Lower leg skin (tissue), 4 donors: ENCODE measurements around the gene SARNP. TPM values are rescaled to one million over a fixed set of nuclear protein-coding genes. Genes with fewer than 3 reads are reported as not detected.

Source experiments
- DNase-seq, 2 donors: peaks; one replicate each; pipeline ENCODE4 v3.0.0-alpha.2; 2019; ENCODE audit warnings: low spot score in 2 of 2
- H3K4me3 ChIP-seq: fragments of 200-600 bp; sonication (generic); 2 replicates; pipeline ENCODE4 v1.5.1; 2017; ENCODE audit warnings: mild to moderate bottlenecking, low read depth; ENCODE audit not compliant: poor library complexity, severe bottlenecking
- CTCF ChIP-seq, 3 donors: fragments of 450-650 bp; IDR thresholded peaks; one replicate each; pipeline ENCODE4 v1.5.1; 2016; ENCODE audit warnings: antibody characterized with exemption in 3 of 3, mild to moderate bottlenecking in 3 of 3, moderate library complexity in 2 of 3
- POLR2A ChIP-seq, 2 donors: fragments of 450-650 bp; IDR thresholded peaks; one replicate each; pipeline ENCODE4 v1.6.1; 2016 to 2017; ENCODE audit warnings: antibody characterized with exemption in 2 of 2, mild to moderate bottlenecking in 1 of 2, moderate library complexity in 1 of 2
- WGBS, 2 donors: methylation state at CpG; one replicate each; pipeline ENCODE4 v1.1.5; 2018; 5-methylcytosine and 5-hydroxymethylcytosine counted together
- intact Hi-C: fragments of 100-400 bp; cut with DNase I; formaldehyde crosslinking; loops from one replicate; pipeline ENCODE4 v1.15.0; 2023; ENCODE audit warnings: low total_unique reads
- total RNA-seq, 4 donors: library from RNA; depleted of rRNA; stranded (reverse); fragments of >200 nt; gene quantifications; one replicate each; pipeline ENCODE4 v1.1.0, GENCODE V29; 2016

SARNP gene
- total RNA-seq, 4 donors from 2014 or later, result 36.8 to 62.1 (median 59.6) TPM

- 0 to 1% methylated on average over 31 to 38 of the region's 39 CpGs for WGBS, 2 donors
- intact Hi-C loops, result no loop called here
- peak within 1 kb of the TSS; percentile 32 for H3K4me3 ChIP-seq
- TF ChIP-seq CTCF (IDR thresholded peaks at IDR 0.05) (no peak), POLR2A (IDR thresholded peaks at IDR 0.05) (no peak)
- peak in 1 of 2 donors; percentile 94 for DNase-seq
These were observed 109.5 kb downstream of the SARNP start, which contains the start of gene ITGA7 for GRCh38 chr12:55707841-55708694. TSS of gene ITGA7 (minus strand) at chr12:55707904. CDS start at chr12:55707682, 222 bp downstream.

Other genes starting within 250 kb of the SARNP start
- gene OR2AP1, start 245.3 kb downstream of the SARNP start, total RNA-seq, result not detected
- not detected for gene OR10P1, start 180.8 kb downstream of the SARNP start, total RNA-seq
- gene ITGA7, start 109.8 kb downstream of the SARNP start, total RNA-seq, result 10 to 100 TPM; 11.0 to 20.9 (median 12.8) TPM
- 100 to 1,000 TPM; 114 to 167 (median 138) TPM for gene BLOC1S1, start 101.7 kb downstream of the SARNP start, total RNA-seq
- 1 to 10 TPM; 2.5 to 8.9 (median 4.3) TPM for gene RDH5, start 97.3 kb downstream of the SARNP start, total RNA-seq
- gene CD63, start 88.7 kb downstream of the SARNP start, total RNA-seq, result 100 to 1,000 TPM; 151 to 408 (median 196) TPM
- gene GDF11, start 74.6 kb downstream of the SARNP start, total RNA-seq, result 1 to 10 TPM in 1 of 4 donors, under 1 TPM in 3; 0.23 to 2.7 (median 0.57) TPM
- gene ORMDL2, start 317 bp upstream of the SARNP start, total RNA-seq, result 10 to 100 TPM; 10.7 to 21.5 (median 17.8) TPM
- gene DNAJC14, start 11.9 kb upstream of the SARNP start, total RNA-seq, result 10 to 100 TPM; 25.8 to 39.3 (median 36.1) TPM
- gene MMP19, start 25.2 kb upstream of the SARNP start, total RNA-seq, result 1 to 10 TPM; 3.4 to 9.0 (median 5.1) TPM
- 10 to 100 TPM; 46.8 to 63.7 (median 49.1) TPM for gene PYM1, start 110.2 kb upstream of the SARNP start, total RNA-seq
- gene DGKA, start 113.4 kb upstream of the SARNP start, total RNA-seq, result 100 to 1,000 TPM; 139 to 354 (median 176) TPM
- 10 to 100 TPM; 17.2 to 49.3 (median 34.2) TPM for gene PMEL, start 148.3 kb upstream of the SARNP start, total RNA-seq
- gene CDK2, start 149.1 kb upstream of the SARNP start, total RNA-seq, result 10 to 100 TPM; 18.3 to 25.2 (median 24.0) TPM
- 100 to 1,000 TPM in 3 of 4 donors, 10 to 100 TPM in 1; 96.9 to 141 (median 129) TPM for gene RAB5B, start 156.4 kb upstream of the SARNP start, total RNA-seq
- gene SUOX, start 179.6 kb upstream of the SARNP start, total RNA-seq, result 10 to 100 TPM in 3 of 4 donors, 1 to 10 TPM in 1; 7.6 to 21.4 (median 13.8) TPM
- gene IKZF4, start 203.3 kb upstream of the SARNP start, total RNA-seq, result 1 to 10 TPM; 2.4 to 5.8 (median 3.4) TPM
- gene RPS26, start 224.2 kb upstream of the SARNP start, total RNA-seq, result 1,000 to 10,000 TPM in 1 of 4 donors, 100 to 1,000 TPM in 3; 390 to 2,886 (median 552) TPM